Kidney (tissue), 14 donors: ENCODE results near the gene ARHGEF11. TPM values are rescaled to one million over a fixed set of nuclear protein-coding genes. Genes with fewer than 3 reads are reported as not detected.

ENCODE experiments used
- DNase-seq, 5 donors: peaks; one replicate each; pipeline ENCODE4 v3.0.0-alpha.2; 2013 to 2020
- FAIRE-seq: peaks from 2 replicates; lab custom pipeline; 2012; peaks lifted over from hg19 to GRCh38; lab: Jason Lieb, UNC
- H3K27ac ChIP-seq, 2 donors: one replicate each; pipeline ENCODE4 v1.7.0; 2013; ENCODE audit warnings: low read depth in 2 of 2, low read length in 2 of 2, inconsistent platforms in 1 of 2
- H3K27me3 ChIP-seq: one replicate; pipeline ENCODE4 v1.7.1; 2013; ENCODE audit warnings: low read length, inconsistent platforms; ENCODE audit not compliant: control insufficient read depth, insufficient read depth
- H3K36me3 ChIP-seq, 3 donors: one replicate each; pipeline versions ENCODE4 v1.7.0 to v1.7.1; 2013; ENCODE audit warnings: low read length in 3 of 3, control low read depth in 1 of 3, inconsistent platforms in 1 of 3; ENCODE audit not compliant: insufficient read depth in 3 of 3, control insufficient read depth in 2 of 3
- H3K4me1 ChIP-seq, 3 donors: one replicate each; pipeline versions ENCODE4 v1.7.0 to v1.7.1; 2013; ENCODE audit warnings: low read length in 3 of 3, inconsistent platforms in 1 of 3, low read depth in 1 of 3; ENCODE audit not compliant: control insufficient read depth in 2 of 3, insufficient read depth in 2 of 3
- H3K4me3 ChIP-seq, 3 donors: one replicate each; pipeline versions ENCODE4 v1.7.0 to v1.8.1; 2013; ENCODE audit warnings: low read length in 3 of 3, control low read depth in 1 of 3, inconsistent platforms in 1 of 3
- H3K9ac ChIP-seq, 3 donors: one replicate each; pipeline versions ENCODE4 v1.7.0 to v1.7.1; 2013; ENCODE audit warnings: low read length in 3 of 3, control low read depth in 1 of 3, inconsistent platforms in 1 of 3
- H3K9me3 ChIP-seq, 3 donors: one replicate each; pipeline versions ENCODE4 v1.7.0 to v1.7.1; 2013; ENCODE audit warnings: low read length in 3 of 3, control low read depth in 1 of 3, inconsistent platforms in 1 of 3; ENCODE audit not compliant: control insufficient read depth in 2 of 3, insufficient read depth in 1 of 3
- intact Hi-C: fragments of 100-400 bp; cut with DNase I; formaldehyde crosslinking; loops from one replicate; pipeline ENCODE4 v1.11.1; 2022
- polyA plus RNA-seq: library from polyadenylated mRNA; stranded (reverse); fragments of 350-450 nt; fragmentation: Illumina TruSeq; extraction: RNeasy Lipid Tissue Mini Kit (QIAGEN cat#74804); gene quantifications from one replicate; pipeline ENCODE4 v1.2.3, GENCODE V29; 2014; ENCODE audit warnings: low read depth, low replicate concordance; ENCODE audit not compliant: insufficient read depth
- total RNA-seq: library from RNA; stranded (reverse); fragmentation: NEBNext Ultra II Directional; extraction: Animal tissue kit (Norgen Biotek cat#: 25700); gene quantifications from one replicate; pipeline ENCODE4 v1.2.1, GENCODE V29; 2021
- TF ChIP-seq, protein P1 (sequence below): IDR thresholded peaks from 3 replicates; pipeline ENCODE4 v1.5.1; 2012; ENCODE audit warnings: mild to moderate bottlenecking, moderate library complexity, borderline replicate concordance; ENCODE audit not compliant: insufficient read depth; ENCODE audit errors: extremely low read depth
- donor health status: control.
- donor health status: control.
- donor health status: control.
- donor health status: control.
- donor health status: control.
- donor health status: DM: yes; HTN: yes; CAD: no.
- donor health status: Normal renal cell carcinoma (clear cell type).

The ARHGEF11 gene
- total and polyA plus RNA-seq, 2 donors from 2014 or later: 8.8 to 36.4 TPM

DNA sequence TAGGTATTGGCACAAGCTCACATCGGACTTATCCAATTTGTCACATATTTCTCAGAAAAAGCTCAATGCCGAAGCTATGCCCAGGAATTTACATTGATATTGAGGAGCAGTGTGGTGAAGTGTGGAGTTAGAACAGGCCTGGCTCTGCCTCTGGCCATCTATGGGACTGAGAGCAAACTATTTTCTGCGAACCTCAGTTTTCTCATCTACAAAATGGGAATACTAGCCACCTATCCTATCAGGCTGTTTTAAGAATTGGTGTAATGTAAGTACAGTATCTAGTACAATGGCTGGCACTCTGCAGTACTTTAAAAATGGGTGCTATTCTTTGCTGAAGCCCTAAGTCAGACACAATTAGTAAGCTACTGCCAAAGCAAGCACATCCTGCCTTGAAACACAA, 47.2 kb downstream of the ARHGEF11 start:
- intact Hi-C loops: no loop called here
- TF ChIP-seq, protein P1, sequence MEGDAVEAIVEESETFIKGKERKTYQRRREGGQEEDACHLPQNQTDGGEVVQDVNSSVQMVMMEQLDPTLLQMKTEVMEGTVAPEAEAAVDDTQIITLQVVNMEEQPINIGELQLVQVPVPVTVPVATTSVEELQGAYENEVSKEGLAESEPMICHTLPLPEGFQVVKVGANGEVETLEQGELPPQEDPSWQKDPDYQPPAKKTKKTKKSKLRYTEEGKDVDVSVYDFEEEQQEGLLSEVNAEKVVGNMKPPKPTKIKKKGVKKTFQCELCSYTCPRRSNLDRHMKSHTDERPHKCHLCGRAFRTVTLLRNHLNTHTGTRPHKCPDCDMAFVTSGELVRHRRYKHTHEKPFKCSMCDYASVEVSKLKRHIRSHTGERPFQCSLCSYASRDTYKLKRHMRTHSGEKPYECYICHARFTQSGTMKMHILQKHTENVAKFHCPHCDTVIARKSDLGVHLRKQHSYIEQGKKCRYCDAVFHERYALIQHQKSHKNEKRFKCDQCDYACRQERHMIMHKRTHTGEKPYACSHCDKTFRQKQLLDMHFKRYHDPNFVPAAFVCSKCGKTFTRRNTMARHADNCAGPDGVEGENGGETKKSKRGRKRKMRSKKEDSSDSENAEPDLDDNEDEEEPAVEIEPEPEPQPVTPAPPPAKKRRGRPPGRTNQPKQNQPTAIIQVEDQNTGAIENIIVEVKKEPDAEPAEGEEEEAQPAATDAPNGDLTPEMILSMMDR: no peak
- no peak for DNase-seq

DNA sequence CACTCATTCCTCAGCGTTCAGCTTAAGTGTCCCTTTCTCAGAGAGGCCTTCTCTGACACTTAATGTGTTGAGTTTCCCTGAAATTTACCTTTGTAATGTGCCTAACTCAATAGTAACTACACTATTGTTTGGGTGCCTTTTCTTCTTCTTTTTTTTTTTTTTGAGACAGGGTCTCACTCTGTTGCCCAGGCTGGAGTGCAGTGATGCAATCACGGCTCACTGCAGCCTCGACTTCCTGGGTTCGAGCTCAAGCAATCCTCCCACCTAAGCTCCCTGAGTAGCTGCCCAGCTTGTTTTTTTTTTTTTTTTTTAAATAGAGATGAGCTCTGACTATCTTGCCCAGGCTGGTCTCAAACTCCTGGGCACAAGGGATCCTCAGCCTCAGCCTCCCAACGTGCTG, 50.1 kb downstream of the ARHGEF11 start:
- intact Hi-C loops: no loop called here
- H3K9me3 ChIP-seq: no peaks in the 10 kb centered on the region
- FAIRE-seq (no peak), DNase-seq (no peak)
- TF ChIP-seq, protein P1: no peak
- no peak overlapping the region for H3K4me3 ChIP-seq
- no peak overlapping the region for H3K27ac ChIP-seq
- no peaks in the 10 kb centered on the region for H3K4me1 ChIP-seq
- H3K9ac ChIP-seq: no peak overlapping the region
- no peaks in the 10 kb centered on the region for H3K36me3 ChIP-seq
- H3K27me3 ChIP-seq: no peaks in the 10 kb centered on the region

More for the DNA sequence above, 47.2 kb downstream of the ARHGEF11 start:
- Histone ChIP-seq H3K9me3 (no peaks in the 10 kb centered on the region), H3K4me1 (no peaks in the 10 kb centered on the region), H3K4me3 (no peak overlapping the region), H3K27ac (no peak overlapping the region), H3K9ac (no peak overlapping the region), H3K36me3 (no peaks in the 10 kb centered on the region), H3K27me3 (no peaks in the 10 kb centered on the region)
- FAIRE-seq: no peak

DNA sequence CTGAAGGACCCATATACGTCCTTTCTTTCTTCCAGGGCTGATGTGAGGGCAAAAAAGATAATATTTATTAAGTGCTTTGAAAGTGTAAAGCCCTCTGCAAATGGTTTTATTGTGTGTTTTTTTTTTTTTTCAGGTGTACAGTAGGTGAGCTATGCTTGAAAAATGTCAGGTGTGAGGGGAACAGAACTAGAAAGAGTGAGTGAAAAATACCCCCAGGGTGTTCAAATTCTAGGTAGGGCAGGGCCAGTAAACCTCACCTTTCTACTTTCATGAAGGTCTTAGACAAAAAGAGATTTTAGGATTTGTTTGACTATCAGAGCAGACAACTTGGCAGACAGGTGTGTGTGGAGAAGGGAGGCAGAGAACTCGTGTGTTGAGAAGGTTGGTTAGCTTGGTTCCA, 51.3 kb downstream of the ARHGEF11 start:
- FAIRE-seq: no peak
- H3K9ac ChIP-seq: no peak overlapping the region
- TF ChIP-seq, protein P1: no peak
- no peak overlapping the region for H3K4me3 ChIP-seq
- no peak overlapping the region for H3K27ac ChIP-seq
- H3K36me3 ChIP-seq: no peaks in the 10 kb centered on the region
- no peaks in the 10 kb centered on the region for H3K4me1 ChIP-seq
- no peaks in the 10 kb centered on the region for H3K27me3 ChIP-seq
- DNase-seq: no peak
- no peaks in the 10 kb centered on the region for H3K9me3 ChIP-seq
- intact Hi-C loops: no loop called here
